Measurements from ENCODE around the gene NSUN5. TPM values are rescaled to one million over a fixed set of nuclear protein-coding genes. Genes with fewer than 3 reads are reported as not detected.
A peak's percentile ranks its signal among the peaks of the same experiment; 100 is the strongest.

Gene NSUN5
- total RNA-seq (2014; rRNA removed; shearing (Covaris generic)): 43.2 and 66.7 TPM in 2 replicates
- total RNA-seq (2022): 60.4 and 67.7 TPM in 2 replicates
- Bru-seq, nascent RNA: percentile 77 among the genes with signal in this experiment
- percentile 81 among the genes with signal in this experiment for BruChase-seq, experiment 1, labeled RNA remaining after a 6-hour chase
- percentile 84 among the genes with signal in this experiment for BruChase-seq, experiment 2, labeled RNA remaining after a 2-hour chase
- long read RNA-seq, transcript NSUN5-204 (10 exons, 1,663 nt): major isoform, 111 of 152 reads
- long read RNA-seq, transcript NSUN5-201 (9 exons, 1,672 nt): minor isoform, 12 of 152 reads
- long read RNA-seq, transcript NSUN5-202 (10 exons, 1,602 nt): minor isoform, 5 of 152 reads
- long read RNA-seq, partial matches to known transcripts: 7 of 152 reads
- long read RNA-seq, other reads (novel, unspliced or antisense): 17 of 152 reads

DNA sequence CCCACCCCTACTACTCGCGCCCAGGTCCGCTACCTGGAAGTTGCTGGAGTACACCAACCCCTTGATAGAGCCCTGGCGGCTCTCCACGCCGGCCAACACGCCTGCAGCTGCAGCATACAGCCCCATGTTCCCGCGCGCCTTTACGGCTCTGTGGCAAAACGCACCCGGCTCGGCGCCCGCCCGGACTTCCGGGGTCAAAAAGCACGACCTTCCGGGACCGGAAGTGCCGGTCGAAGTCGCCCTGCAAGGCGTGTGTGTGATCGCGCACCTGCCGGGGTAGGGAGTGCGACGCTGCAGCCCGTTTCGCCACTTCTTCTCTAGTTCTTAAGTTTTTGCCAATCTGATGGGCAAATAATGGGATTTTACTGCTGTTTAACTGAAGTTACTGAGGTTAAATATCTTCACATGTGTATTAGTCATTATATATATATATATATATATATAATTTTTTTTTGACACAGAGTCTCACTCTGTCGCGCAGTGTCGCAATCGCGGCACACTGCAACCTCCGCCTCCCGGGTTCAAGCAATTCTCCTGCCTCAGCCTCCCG lies at the start of gene NSUN5:
TSS of gene NSUN5 (minus strand) at position 162 of the 550 bp plus-strand sequence. CDS start at position 126, 36 bp downstream.
- H3K9me3 ChIP-seq (ENCODE audit: low read length): no peaks in the 10 kb centered on the region
- H4K20me1 ChIP-seq (ENCODE audit: insufficient read depth, low read length): 0 out of 2 replicates have a peak, but pooled peaks cover 4% of the 10 kb centered on the region
- no peak for TF ChIP-seq EZH2phosphoT487 (IDR thresholded peaks at IDR 0.05; ENCODE audit: borderline replicate concordance, low read depth, low read length)
- BruUV-seq (replicated peaks): no TSS peak
- peak; percentile 97 for DNase-seq (ENCODE audit: low spot score)
- ChIA-PET CTCF (ENCODE audit: unreplicated experiment) (no interaction called here), POLR2A (no interaction called here)
- H2AFZ ChIP-seq (ENCODE audit: low read length): peak within 1 kb of the TSS; percentile 26; the same call in 1 of the 2 replicates
- peaks cover 23% of the 10 kb centered on the region for H3K79me2 ChIP-seq (ENCODE audit: insufficient read depth, low read depth, low read length)
- H3K36me3 ChIP-seq (ENCODE audit: insufficient read depth, low read length): peaks cover 36% of the 10 kb centered on the region
- H3K27ac ChIP-seq (ENCODE audit: low read depth, low read length, poor library complexity, severe bottlenecking): peak within 1 kb of the TSS; percentile 53
- intact Hi-C loops (cut with micrococcal nuclease; ENCODE audit: unreplicated experiment): no loop called here
- H3K4me3 ChIP-seq (ENCODE audit: low read depth, low read length, poor library complexity, severe bottlenecking): peak within 1 kb of the TSS; percentile 88
- peaks cover 17% of the 10 kb centered on the region for H3K4me1 ChIP-seq (ENCODE audit: insufficient read depth, low read length, poor library complexity, severe bottlenecking)
- H3K4me2 ChIP-seq (ENCODE audit: low read length): peak within 1 kb of the TSS; percentile 72
- no peaks in the 10 kb centered on the region for H3K9me2 ChIP-seq (ENCODE audit: insufficient read depth, low read length)

DNA sequence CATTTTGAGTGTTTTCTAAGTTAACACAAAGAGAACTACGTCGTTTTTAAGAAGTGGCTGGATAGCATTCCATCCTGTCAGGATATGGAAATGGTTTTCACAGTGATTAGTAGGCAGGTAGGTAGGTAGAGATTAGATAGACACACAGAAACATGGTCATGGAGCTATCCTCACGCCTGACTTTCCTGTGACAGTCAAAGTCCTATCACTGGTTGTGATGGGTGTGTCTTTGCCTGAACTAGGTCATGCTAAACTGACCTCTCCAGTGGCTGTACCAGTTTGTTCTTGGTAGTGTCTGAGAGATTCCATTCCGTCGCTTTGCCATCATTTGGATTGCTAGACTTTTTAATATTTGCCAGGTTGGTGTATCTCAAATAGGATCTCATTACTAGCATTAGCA lies 47.5 kb upstream of the NSUN5 start:
- no TSS peak for BruUV-seq (replicated peaks)
- CTCF ChIA-PET (ENCODE audit: unreplicated experiment): no interaction called here

DNA sequence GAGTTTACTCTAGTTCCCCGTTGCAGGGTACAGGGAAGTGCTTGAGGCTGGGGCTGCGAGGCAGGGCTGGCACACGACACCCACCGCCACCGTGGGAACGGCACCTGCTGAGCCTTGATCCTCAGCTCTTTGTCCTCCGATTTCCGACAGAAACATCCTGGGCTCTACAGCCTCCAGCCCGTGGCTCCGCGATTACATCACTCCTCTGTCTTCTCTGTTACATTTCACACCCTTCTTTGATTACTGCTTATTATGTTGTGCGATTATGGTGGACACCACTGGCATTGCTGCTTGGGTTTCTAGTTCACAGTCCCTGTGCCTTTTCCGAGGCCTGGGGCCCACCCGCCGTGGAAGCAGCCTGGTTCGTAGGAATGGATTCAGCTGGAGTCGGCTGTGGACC lies 46.2 kb upstream of the NSUN5 start:
- Histone ChIP-seq H3K4me2 (ENCODE audit: low read length) (no peak overlapping the region), H3K4me3 (ENCODE audit: low read depth, low read length, poor library complexity, severe bottlenecking) (no peak overlapping the region), H3K36me3 (ENCODE audit: insufficient read depth, low read length) (no peaks in the 10 kb centered on the region), H3K27ac (ENCODE audit: low read depth, low read length, poor library complexity, severe bottlenecking) (no peak overlapping the region), H3K9me2 (ENCODE audit: insufficient read depth, low read length) (no peaks in the 10 kb centered on the region), H2AFZ (ENCODE audit: low read length) (no peak overlapping the region), H4K20me1 (ENCODE audit: insufficient read depth, low read length) (no peaks in the 10 kb centered on the region), H3K4me1 (ENCODE audit: insufficient read depth, low read length, poor library complexity, severe bottlenecking) (peaks cover 9% of the 10 kb centered on the region), H3K9me3 (ENCODE audit: low read length) (no peaks in the 10 kb centered on the region), H3K79me2 (ENCODE audit: insufficient read depth, low read depth, low read length) (no peaks in the 10 kb centered on the region)
- intact Hi-C loops (cut with micrococcal nuclease; ENCODE audit: unreplicated experiment): no loop called here
- no peak for TF ChIP-seq EZH2phosphoT487 (IDR thresholded peaks at IDR 0.05; ENCODE audit: borderline replicate concordance, low read depth, low read length)
- TF ChIP-seq, protein P1, sequence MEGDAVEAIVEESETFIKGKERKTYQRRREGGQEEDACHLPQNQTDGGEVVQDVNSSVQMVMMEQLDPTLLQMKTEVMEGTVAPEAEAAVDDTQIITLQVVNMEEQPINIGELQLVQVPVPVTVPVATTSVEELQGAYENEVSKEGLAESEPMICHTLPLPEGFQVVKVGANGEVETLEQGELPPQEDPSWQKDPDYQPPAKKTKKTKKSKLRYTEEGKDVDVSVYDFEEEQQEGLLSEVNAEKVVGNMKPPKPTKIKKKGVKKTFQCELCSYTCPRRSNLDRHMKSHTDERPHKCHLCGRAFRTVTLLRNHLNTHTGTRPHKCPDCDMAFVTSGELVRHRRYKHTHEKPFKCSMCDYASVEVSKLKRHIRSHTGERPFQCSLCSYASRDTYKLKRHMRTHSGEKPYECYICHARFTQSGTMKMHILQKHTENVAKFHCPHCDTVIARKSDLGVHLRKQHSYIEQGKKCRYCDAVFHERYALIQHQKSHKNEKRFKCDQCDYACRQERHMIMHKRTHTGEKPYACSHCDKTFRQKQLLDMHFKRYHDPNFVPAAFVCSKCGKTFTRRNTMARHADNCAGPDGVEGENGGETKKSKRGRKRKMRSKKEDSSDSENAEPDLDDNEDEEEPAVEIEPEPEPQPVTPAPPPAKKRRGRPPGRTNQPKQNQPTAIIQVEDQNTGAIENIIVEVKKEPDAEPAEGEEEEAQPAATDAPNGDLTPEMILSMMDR (conservative IDR thresholded peaks at IDR 0.05; ENCODE audit: low read length): no peak
- DNase-seq (ENCODE audit: low spot score): no peak
- CTCF ChIA-PET (ENCODE audit: unreplicated experiment): no interaction called here
- no TSS peak for BruUV-seq (replicated peaks)
- POLR2A ChIA-PET: no interaction called here

More for the DNA sequence above, 47.5 kb upstream of the NSUN5 start:
- DNase-seq (ENCODE audit: low spot score): no peak
- TF ChIP-seq, protein P1 (conservative IDR thresholded peaks at IDR 0.05; ENCODE audit: low read length): no peak
- no peak for TF ChIP-seq EZH2phosphoT487 (IDR thresholded peaks at IDR 0.05; ENCODE audit: borderline replicate concordance, low read depth, low read length)
- POLR2A ChIA-PET: interaction anchor here (0.6 kb wide), 1 partner anchor 63 kb away, joined by 3 read pairs; no protein-coding TSS in a partner anchor
- H3K4me2 ChIP-seq (ENCODE audit: low read length): no peak overlapping the region
- peaks cover 9% of the 10 kb centered on the region for H3K4me1 ChIP-seq (ENCODE audit: insufficient read depth, low read length, poor library complexity, severe bottlenecking)
- H4K20me1 ChIP-seq (ENCODE audit: insufficient read depth, low read length): no peaks in the 10 kb centered on the region
- no peak overlapping the region for H3K4me3 ChIP-seq (ENCODE audit: low read depth, low read length, poor library complexity, severe bottlenecking)
- H2AFZ ChIP-seq (ENCODE audit: low read length): no peak overlapping the region
- no peaks in the 10 kb centered on the region for H3K36me3 ChIP-seq (ENCODE audit: insufficient read depth, low read length)
- H3K27ac ChIP-seq (ENCODE audit: low read depth, low read length, poor library complexity, severe bottlenecking): no peak overlapping the region
- H3K9me2 ChIP-seq (ENCODE audit: insufficient read depth, low read length): no peaks in the 10 kb centered on the region
- no peaks in the 10 kb centered on the region for H3K79me2 ChIP-seq (ENCODE audit: insufficient read depth, low read depth, low read length)
- H3K9me3 ChIP-seq (ENCODE audit: low read length): no peaks in the 10 kb centered on the region
- intact Hi-C loops (cut with micrococcal nuclease; ENCODE audit: unreplicated experiment): no loop called here
